SK-N-SH (cell line): ENCODE measurements around the gene MAP7.
"Not testable (repeated sequence)": the region's sequence is repeated elsewhere in the genome, so short reads cannot be mapped to it uniquely, and the experiment has no call there.

ENCODE experiments used
- CTCF ChIP-seq: fragments of 200-600 bp; sonication (generic); IDR thresholded peaks from 2 replicates; pipeline ENCODE4 v1.6.1; 2017; ENCODE audit warnings: antibody characterized with exemption, mild to moderate bottlenecking, moderate library complexity
- ELF1 ChIP-seq: IDR thresholded peaks from 2 replicates; pipeline ENCODE4 v1.4.0; 2012
- JUND ChIP-seq: IDR thresholded peaks from 2 replicates; pipeline ENCODE4 v1.4.0; 2012
- NRF1 ChIP-seq: IDR thresholded peaks from 2 replicates; pipeline ENCODE4 v1.6.1; 2012; ENCODE audit warnings: low read depth, mild to moderate bottlenecking, low read length
- TAF1 ChIP-seq: IDR thresholded peaks from 2 replicates; pipeline ENCODE4 v1.6.1; 2012; ENCODE audit warnings: low read depth, mild to moderate bottlenecking, low read length, moderate library complexity, borderline replicate concordance
- TCF12 ChIP-seq: IDR thresholded peaks from 2 replicates; pipeline ENCODE4 v1.4.0; 2012
- YY1 ChIP-seq: IDR thresholded peaks from 2 replicates; pipeline ENCODE4 v1.4.0; 2012; ENCODE audit warnings: low read depth, mild to moderate bottlenecking
- ZBTB33 ChIP-seq: IDR thresholded peaks from 2 replicates; pipeline ENCODE4 v1.4.0; 2012; ENCODE audit warnings: low read depth, borderline replicate concordance

- TF ChIP-seq TAF1, NRF1, CTCF, JUND, YY1, ZBTB33, TCF12, ELF1: not testable (repeated sequence)
Observed at GRCh38 chr6:136483005-136483404, 67.2 kb downstream of the MAP7 start.
